ENCODE data around the gene VWC2L.

DNA sequence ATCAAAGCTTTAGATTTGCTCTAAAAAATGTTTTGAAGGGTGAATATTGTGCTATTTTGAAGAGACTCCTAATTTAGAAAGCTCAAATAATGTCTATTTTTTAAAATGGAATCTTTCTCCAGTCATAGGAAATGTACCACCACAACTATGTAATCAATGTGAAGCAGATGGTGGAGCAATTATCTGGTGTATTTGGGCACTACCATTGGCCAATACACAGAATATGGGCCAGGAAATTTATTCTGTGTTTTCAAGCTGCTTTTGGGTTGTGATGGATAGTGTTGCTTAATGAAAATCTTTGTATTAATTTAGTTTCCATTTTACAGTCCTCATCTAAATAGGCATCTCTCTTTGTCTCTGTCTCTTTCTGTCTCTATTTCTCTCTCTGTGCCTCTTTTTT, 17.1 kb upstream of the VWC2L start:
- TF ChIP-seq TAF1 (IDR thresholded peaks at IDR 0.05; ENCODE audit: low read depth, low read length) (no peak), SPI1 (IDR thresholded peaks at IDR 0.05; ENCODE audit: low read depth, low read length) (no peak)
